Forelimb muscle (tissue), 1 donor: ENCODE results near the gene MACF1. TPM values are rescaled to one million over a fixed set of nuclear protein-coding genes. Genes with fewer than 3 reads are reported as not detected.
A peak's percentile ranks its signal among the peaks of the same experiment; 100 is the strongest.
"Not testable (repeated sequence)": the region's sequence is repeated elsewhere in the genome, so short reads cannot be mapped to it uniquely, and the experiment has no call there.

Source experiments
- DNase-seq: peaks from one replicate; pipeline ENCODE4 v3.0.0-alpha.2; 2013; ENCODE audit warnings: low read depth
- polyA plus RNA-seq: library from polyadenylated mRNA; unstranded; fragments of 120-200 nt; gene quantifications from one replicate; pipeline ENCODE4 v1.2.1, GENCODE V29; 2013; ENCODE audit not compliant: insufficient read length

The MACF1 gene, protein sequence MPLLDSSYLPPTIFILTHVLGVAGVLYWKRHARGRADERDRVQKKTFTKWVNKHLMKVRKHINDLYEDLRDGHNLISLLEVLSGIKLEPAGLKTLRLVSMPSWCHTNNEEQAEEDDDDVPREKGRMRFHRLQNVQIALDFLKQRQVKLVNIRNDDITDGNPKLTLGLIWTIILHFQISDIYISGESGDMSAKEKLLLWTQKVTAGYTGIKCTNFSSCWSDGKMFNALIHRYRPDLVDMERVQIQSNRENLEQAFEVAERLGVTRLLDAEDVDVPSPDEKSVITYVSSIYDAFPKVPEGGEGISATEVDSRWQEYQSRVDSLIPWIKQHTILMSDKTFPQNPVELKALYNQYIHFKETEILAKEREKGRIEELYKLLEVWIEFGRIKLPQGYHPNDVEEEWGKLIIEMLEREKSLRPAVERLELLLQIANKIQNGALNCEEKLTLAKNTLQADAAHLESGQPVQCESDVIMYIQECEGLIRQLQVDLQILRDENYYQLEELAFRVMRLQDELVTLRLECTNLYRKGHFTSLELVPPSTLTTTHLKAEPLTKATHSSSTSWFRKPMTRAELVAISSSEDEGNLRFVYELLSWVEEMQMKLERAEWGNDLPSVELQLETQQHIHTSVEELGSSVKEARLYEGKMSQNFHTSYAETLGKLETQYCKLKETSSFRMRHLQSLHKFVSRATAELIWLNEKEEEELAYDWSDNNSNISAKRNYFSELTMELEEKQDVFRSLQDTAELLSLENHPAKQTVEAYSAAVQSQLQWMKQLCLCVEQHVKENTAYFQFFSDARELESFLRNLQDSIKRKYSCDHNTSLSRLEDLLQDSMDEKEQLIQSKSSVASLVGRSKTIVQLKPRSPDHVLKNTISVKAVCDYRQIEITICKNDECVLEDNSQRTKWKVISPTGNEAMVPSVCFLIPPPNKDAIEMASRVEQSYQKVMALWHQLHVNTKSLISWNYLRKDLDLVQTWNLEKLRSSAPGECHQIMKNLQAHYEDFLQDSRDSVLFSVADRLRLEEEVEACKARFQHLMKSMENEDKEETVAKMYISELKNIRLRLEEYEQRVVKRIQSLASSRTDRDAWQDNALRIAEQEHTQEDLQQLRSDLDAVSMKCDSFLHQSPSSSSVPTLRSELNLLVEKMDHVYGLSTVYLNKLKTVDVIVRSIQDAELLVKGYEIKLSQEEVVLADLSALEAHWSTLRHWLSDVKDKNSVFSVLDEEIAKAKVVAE (N-terminal part only)
- 263 TPM for polyA plus RNA-seq

DNA sequence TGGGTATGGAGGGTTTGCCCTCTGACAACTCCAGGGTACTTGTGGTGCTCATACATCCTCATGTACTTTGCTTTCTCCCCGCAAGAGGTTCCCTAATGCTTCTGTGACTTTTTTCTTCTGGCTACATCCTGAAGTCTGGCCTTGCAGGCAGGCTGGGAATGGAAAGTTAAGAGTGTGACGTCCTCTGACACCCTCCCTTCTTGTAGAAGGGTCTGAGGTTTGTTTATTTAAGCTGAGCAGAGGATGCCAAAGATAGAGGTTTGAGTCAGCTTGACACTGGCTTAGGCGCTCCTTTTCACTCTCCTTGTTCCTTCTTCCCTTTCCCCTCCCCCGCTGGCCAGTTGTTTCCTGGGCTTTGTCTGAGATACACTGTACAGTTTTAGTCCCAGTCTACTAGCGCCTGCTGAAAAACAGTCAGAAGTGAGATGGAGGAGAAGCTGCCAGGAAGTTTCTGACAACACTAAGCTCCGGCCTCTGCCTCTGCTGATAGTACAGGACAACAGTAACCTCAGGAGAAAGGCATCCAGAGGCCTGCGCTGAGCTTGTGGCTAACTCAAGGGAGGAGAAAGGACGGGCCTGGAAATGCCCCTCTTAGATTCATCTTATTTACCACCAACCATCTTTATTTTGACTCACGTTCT lies at the start of gene MACF1:
TSS of gene MACF1 (plus strand) at position 255 of the 641 bp plus-strand sequence. CDS start at position 583, 328 bp downstream.
- DNase-seq: peak; percentile 84

DNA sequence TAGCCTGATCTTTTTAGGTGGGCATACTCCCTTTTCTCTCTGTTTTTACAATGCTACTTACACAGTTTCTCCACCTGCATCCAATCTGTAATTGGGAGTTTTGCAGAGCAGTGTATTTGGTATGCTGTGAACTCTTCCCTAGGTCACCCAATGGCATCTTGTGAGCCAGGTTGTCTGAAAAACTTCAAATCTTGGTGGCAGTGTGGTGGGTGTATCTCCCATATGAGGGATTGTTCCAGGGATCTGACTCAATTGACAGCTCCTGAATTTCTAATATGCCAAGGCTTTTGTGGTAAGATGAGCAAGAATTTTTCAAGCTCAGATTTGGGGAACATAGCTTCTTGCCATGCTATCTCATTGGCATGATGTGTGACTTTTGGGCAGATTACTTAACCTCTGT lies 47.2 kb upstream of the MACF1 start:
- no peak for DNase-seq

GRCh38 chr1:39158327-39159086 lies 46.0 kb upstream of the MACF1 start:
- DNase-seq: no peak

- no peak for DNase-seq
Measured at GRCh38 chr1:39159224-39160036, 45.1 kb upstream of the MACF1 start.

DNA sequence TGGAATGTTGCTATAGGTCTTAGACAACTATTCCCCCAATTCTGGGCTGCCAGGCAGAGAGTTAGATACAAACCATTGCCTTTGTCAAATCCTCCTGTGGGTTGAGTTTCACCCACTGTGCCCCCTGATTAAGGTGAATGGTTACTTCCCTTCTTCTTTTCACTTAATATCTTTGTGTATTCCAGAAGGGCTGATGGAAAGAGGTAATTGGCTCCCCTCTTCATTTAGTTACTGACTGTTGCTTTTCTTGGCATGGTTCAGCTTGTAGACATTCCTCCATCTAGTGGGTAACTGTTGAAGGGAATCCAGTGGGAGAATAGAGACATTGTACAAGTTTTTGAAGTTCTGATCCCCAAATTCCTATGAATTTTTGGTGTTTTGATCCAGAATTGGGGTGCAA lies 43.8 kb upstream of the MACF1 start:
- DNase-seq: no peak

DNA sequence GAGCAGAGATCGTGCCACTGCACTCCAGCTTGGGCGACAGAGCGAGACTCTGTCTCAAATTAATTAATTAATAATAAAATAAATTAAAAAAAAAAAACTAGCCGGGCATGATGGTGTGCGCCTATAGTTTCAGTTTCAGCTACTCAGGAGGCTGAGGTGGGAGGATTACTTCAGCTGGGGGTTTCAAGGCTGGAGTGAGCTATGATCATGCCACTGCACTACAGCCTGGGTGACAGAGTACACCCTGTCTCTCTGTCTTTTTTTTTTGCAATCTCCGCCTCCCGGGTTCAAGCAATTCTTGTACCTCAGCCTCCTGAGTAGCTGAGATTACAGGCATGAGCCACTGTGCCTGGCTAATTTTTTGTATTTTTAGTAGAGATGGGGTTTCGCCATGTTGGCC lies 42.7 kb upstream of the MACF1 start:
- not testable (repeated sequence) for DNase-seq

DNA sequence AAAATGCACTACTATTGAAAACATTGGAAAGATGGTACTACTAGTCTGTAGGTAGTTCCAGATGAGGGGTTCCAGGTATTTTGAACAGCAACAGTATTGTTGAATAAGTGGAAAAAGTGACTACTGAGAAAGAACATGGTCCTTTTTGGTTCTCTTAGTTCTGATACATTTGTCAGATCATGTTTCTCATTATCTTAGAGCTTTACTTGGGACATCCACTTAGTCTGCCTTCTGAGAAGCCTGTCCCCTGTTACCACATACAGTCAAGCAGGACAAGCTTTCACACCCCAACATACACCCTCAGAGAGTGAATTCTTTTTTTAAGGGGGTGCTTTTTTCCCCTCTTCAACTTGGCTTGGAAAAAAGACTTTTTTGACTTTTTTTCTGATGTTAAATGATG lies 41.0 kb upstream of the MACF1 start:
- no peak for DNase-seq

GRCh38 chr1:39164256-39164655 lies 40.2 kb upstream of the MACF1 start:
- DNase-seq: no peak

GRCh38 chr1:39165049-39165448 lies 39.4 kb upstream of the MACF1 start:
- no peak for DNase-seq

DNA sequence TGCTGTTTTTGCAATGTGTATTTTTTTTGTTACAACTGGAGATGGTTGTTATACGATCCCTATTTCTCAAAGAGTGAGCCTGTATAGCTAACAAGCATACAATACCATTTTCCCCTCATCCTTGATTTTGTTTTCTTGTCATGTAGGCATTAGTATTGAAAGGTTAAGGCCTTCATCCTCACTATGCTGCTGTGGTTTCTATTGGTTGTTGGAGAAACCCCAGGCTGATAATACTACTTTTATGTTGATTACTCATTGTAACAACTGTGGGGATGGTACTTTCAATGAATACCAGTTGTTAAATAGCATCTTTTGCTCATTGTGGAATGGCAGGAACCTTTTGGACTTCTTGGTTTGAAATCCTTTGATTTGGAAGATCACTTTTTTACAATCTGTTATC lies 39.0 kb upstream of the MACF1 start:
- DNase-seq: no peak

DNA sequence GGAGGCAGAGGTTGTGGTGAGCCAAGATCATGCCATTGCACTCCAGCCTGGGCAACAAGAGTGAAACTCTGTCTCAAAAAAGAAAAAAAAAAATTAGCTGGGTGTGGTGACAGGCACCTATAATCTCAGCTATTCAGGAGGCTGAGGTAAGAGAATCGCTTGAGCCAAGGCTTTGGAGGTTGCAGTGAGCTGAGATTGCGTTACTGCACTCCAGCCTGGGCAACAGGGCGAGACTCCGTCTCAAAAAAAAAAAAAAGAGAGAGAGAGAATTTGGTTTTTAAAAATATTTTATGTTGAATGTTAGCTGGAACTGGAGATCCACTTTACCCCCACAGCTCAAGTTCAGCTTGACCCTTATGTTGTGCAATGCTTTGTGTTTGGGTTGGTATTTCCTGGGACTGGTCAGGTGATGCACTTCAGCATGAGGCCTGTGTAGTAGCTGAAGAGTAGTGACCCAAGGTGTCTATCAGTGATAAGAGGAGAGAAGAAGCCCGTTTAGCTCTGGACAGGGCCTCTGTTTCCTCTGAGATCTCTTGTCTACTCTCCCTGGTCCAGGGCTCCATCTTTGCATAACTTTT lies 36.8 kb upstream of the MACF1 start:
- no peak for DNase-seq

- DNase-seq: no peak
Measured at GRCh38 chr1:39168301-39169080, 36.0 kb upstream of the MACF1 start.

DNA sequence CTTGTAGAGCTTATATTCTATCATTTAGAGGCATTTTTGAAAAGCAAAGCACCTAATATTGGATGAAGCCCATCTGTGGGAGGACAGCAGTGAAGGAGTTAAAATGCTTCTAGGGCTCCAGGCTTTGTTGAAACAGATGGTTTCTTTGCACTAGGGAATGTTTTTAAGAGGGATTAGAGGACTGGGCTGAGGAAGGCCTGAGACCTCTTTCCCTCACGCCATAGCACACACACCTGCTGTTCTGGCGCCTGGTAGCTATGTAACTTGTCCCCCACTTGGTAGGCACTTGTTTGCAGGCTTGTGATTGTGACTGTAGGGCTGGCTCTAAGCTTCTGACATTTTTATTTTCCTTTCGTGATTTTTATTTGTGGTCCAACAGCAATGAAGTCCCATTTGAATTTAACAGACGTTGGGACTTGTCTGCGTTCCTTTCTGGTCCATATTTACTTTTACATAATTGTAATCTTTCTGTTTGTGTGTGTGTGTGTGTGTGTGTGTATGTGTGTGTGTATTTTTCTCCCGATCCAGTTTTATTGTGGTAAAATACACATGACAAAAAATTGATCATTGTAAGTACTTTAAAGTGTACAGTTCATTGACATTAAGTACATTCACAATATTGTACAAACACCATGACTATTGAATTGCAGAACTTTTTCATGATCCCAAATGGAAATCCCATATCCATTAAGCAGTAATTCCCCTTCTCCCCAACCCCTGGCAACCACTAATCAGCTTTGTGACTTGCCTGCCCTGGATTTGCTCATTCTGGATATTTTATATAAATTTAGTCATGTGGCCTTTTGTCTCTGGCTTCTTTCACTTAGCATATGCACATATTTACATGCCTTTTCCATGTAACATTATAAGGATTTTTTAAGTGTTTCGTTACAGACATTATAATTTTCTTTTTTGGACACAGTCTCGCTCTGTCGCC lies 33.5 kb upstream of the MACF1 start:
- DNase-seq: no peak

DNA sequence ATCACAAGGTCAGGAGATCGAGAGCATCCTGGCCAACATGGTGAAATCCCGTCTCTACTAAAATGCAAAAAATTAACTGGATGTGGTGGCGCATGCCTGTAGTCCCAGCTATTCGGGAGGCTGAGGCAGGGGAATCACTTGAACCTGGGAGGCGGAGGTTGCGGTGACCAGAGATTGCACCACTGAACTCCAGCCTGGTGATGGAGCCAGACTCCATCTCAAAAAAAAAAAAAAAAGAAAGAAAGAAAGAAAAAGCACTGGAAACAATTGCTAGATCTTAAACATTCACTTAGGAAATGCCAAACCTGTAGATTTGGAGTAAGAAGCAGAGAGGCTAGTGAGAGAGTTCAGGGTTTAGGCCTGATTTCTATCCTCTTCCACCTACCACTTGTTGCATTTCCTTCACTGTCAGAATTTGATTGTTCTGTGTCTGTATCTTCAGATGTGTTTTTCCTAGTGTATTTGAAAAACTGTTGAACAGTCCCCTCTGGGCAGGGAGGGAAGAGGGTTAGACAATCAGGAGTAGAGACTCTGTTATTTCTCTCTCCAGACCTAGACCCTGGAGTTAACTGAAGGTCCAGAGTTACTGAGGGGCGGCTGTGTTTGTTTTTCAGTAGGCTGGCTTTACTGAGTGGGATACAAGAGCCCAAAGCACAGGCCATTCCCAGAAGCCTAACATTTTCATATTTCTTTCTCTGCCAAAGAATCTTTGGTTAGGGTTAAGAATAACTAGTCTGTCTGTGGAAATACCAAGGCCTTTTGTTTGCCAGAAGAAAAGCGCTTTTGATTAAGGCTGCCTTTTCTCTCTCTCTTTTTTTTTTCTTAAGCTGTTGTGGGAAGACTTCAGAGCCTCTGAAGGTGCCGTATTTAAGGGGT lies 31.1 kb upstream of the MACF1 start:
- no peak for DNase-seq

GRCh38 chr1:39173995-39174380 lies 30.5 kb upstream of the MACF1 start:
- DNase-seq: no peak

DNA sequence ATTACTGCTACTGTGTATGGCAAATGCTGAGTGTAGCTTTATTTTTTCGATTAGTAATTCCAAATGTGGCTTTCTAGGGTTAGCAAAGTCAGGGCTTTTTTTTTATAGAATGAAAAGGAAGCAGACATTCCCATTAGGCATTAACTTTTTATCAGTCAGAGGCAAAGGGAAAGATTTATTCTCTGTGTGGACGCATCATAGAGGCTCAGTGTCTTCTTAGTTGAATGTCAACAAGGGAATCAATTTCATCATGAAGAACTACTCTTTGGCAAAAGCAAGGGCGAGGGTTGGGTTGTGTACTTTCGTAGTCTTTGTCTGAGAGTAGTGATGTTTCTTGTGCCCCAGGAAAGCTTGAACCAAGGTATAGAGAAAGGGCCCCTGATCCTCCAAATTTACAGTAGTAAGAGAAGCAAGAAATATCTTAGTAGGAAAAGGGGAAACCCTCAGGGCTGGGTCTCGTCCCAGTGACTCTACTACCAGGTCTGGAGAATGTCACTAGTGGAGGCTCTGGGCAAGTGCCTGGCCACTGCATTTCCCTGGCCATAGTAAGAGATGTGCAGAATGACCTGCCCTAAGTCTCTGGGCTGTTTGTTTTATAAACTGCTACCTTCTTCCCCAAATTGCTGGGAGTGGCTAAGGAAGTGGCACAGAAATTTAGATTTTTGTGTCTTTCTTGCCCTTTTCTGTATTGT lies 30.0 kb upstream of the MACF1 start:
- DNase-seq: no peak
